K562 (cell line): ENCODE measurements around the gene LNX2.

Experiments used
- CBX3 ChIP-seq, 2 experiments: IDR thresholded peaks; 1 replicate in 1 of 2; 2 replicates in 1 of 2; pipeline ENCODE4 v1.6.1; 2012; ENCODE audit warnings: inconsistent platforms in 2 of 2, low read length in 2 of 2, borderline replicate concordance in 1 of 2, control low read depth in 1 of 2
- CEBPB ChIP-seq: fragments of 450-650 bp; IDR thresholded peaks from 2 replicates; pipeline ENCODE4 v1.6.1; 2016; ENCODE audit warnings: missing genetic modification characterization, missing compliant biosample characterization
- CTCF ChIP-seq, 3 experiments: IDR thresholded peaks in 2 of 3; conservative IDR thresholded peaks in 1 of 3; 2 replicates each; pipeline ENCODE4 v1.5.1; 2011 to 2012; ENCODE audit warnings: low read length in 3 of 3, mild to moderate bottlenecking in 3 of 3, control low read depth in 2 of 3, improper control_type of control experiment in 1 of 3, inconsistent platforms in 1 of 3, low read depth in 1 of 3, mixed read lengths in 1 of 3, moderate library complexity in 1 of 3; ENCODE audit not compliant: insufficient read depth in 2 of 3
- ELK1 ChIP-seq: sonication (generic); formaldehyde crosslinking; IDR thresholded peaks from 2 replicates; pipeline ENCODE4 v1.8.1; 2022; ENCODE audit warnings: missing genetic modification reagents
- EP300 ChIP-seq: IDR thresholded peaks from 2 replicates; pipeline ENCODE4 v1.6.1; 2012; ENCODE audit warnings: low read length, improper control_type of control experiment
- NR2C1 ChIP-seq, 2 experiments: fragments of 450-650 bp; IDR thresholded peaks; 2 replicates each; pipeline ENCODE4 v1.6.1; 2017; ENCODE audit warnings: mild to moderate bottlenecking in 2 of 2, antibody characterized with exemption in 1 of 2, inconsistent platforms in 1 of 2, missing compliant biosample characterization in 1 of 2, missing genetic modification characterization in 1 of 2
- POLR2A ChIP-seq: fragments of 450-650 bp; conservative IDR thresholded peaks from 2 replicates; pipeline ENCODE4 v1.6.1; 2016
- RAD21 ChIP-seq, 2 experiments: fragments of 250-450 bp in 1 of 2; fragments of 450-650 bp in 1 of 2; sonication (Bioruptor Pico) in 1 of 2; formaldehyde crosslinking in 1 of 2; IDR thresholded peaks in 1 of 2; conservative IDR thresholded peaks in 1 of 2; 2 replicates each; pipeline versions ENCODE4 v1.4.0 to v1.8.0; 2020 to 2022; ENCODE audit warnings: mild to moderate bottlenecking in 2 of 2, moderate library complexity in 1 of 2
- RFX5 ChIP-seq: IDR thresholded peaks from 2 replicates; pipeline ENCODE4 v1.6.1; 2011; ENCODE audit warnings: low read depth, mild to moderate bottlenecking, improper control_type of control experiment, low read length
- SMAD4 ChIP-seq: fragments of 250-450 bp; sonication (Bioruptor Pico); conservative IDR thresholded peaks from 2 replicates; pipeline ENCODE4 v1.8.0; 2021; ENCODE audit warnings: inconsistent platforms, mild to moderate bottlenecking, moderate library complexity
- SOX6 ChIP-seq: fragments of 450-650 bp; IDR thresholded peaks from 2 replicates; pipeline ENCODE4 v1.6.1; 2014; ENCODE audit warnings: mild to moderate bottlenecking
- ZNF121 ChIP-seq: sonication (generic); formaldehyde crosslinking; conservative IDR thresholded peaks from 2 replicates; pipeline ENCODE4 v1.8.0; 2022; ENCODE audit warnings: missing genetic modification reagents
- ZNF830 ChIP-seq: fragments of 250-450 bp; sonication (Bioruptor Pico); IDR thresholded peaks from 2 replicates; pipeline ENCODE4 v1.5.0; 2021; ENCODE audit warnings: mild to moderate bottlenecking

- no peak for TF ChIP-seq CTCF (IDR thresholded peaks at IDR 0.05 in 2 of 3, conservative IDR thresholded peaks at IDR 0.05 in 1 of 3; ENCODE audit: insufficient read depth in 2 of 3, low read depth in 1 of 3, low read length in 3 of 3)
- no peak for TF ChIP-seq ELK1 (CRISPR knock-in tag)
- no peak for TF ChIP-seq ZNF121 (CRISPR knock-in tag)
- TF ChIP-seq CBX3 (IDR thresholded peaks at IDR 0.05; ENCODE audit: borderline replicate concordance in 1 of 2, low read length in 2 of 2): no peak
- TF ChIP-seq RAD21 (CRISPR knock-in tag; conservative IDR thresholded peaks at IDR 0.05 in 1 of 2, IDR thresholded peaks at IDR 0.05 in 1 of 2): no peak
- no peak for TF ChIP-seq EP300
- TF ChIP-seq ZNF830: no peak
- TF ChIP-seq RFX5: no peak
- TF ChIP-seq SMAD4 (CRISPR knock-in tag): no peak
- no peak for TF ChIP-seq NR2C1 (IDR thresholded peaks at IDR 0.05)
- no peak for TF ChIP-seq NR2C1 (tag; IDR thresholded peaks at IDR 0.05)
- no peak for TF ChIP-seq SOX6
- TF ChIP-seq CEBPB (tag): no peak
- TF ChIP-seq POLR2A: no peak
Observed at GRCh38 chr13:27505792-27506191, 114.5 kb downstream of the LNX2 start.
